Cortex of kidney (tissue), 1 donor: ENCODE results near the gene SEC14L3.

Experiments
- DNase-seq: peaks from one replicate; lab custom pipeline; 2025; lab: John Stamatoyannopoulos, UW

The SEC14L3 gene

DNA sequence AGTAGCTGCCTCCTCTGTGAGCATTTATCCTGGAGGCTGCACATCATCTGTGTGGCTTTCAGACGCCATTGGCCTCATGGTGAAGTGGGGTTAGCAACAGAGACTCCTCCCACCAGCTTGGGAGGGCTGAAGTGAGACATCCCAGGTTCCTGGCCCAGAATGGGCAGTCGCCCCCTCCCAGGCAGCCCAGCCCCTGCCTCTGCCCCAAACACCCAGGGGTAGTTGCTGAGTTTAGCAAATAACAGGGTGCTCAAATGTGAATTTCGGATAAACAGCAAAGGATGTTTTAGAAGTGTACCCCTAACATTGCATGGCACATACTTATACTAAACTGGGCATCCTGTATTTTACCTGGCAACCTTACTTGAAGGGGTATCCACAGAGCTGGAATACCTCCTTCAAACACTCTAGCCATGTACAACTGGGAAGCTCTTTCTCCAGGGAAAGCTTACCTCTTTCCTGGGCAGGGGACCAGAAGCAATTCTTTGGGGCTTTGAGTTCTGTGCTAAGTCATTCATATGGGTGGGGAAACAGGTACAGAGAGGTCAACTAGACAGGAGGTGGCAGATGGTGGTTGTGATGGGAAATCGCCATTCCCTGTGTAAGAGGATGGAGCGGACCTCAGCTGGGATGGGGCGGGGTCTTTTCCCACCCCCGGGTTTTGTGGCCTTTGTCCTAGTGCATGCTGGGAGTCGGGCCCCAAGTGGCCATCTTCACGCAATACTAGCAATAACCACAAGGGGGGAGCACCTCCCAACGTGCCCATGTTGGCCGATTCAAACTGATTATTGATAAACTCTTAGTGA, 27.0 kb downstream of the SEC14L3 start:
- no peak for DNase-seq

GRCh38 chr22:30441088-30441487, 30.7 kb downstream of the SEC14L3 start:
- no peak for DNase-seq

- DNase-seq, result no peak
Measured at GRCh38 chr22:30439836-30440235, 32.0 kb downstream of the SEC14L3 start.

DNA sequence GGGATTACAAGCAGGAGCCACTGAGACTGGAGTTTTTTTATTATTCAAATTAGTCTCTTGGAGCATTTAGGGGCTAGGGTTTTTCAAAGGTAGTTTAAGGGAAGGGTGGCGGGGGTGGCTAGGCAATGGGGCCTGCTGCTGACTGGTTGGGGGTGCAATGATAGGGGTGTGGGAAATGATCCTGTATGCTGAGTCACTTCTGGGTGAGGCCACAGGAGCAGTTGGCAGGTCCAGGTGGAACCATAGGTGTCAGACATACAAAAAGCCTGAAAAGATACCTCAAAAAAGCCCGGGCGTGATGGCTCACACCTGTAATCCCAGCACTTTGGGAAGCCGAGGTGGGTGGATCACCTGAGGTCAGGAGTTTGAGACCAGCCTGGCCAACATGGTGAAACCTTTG, 32.6 kb downstream of the SEC14L3 start:
- DNase-seq, result no peak

DNA sequence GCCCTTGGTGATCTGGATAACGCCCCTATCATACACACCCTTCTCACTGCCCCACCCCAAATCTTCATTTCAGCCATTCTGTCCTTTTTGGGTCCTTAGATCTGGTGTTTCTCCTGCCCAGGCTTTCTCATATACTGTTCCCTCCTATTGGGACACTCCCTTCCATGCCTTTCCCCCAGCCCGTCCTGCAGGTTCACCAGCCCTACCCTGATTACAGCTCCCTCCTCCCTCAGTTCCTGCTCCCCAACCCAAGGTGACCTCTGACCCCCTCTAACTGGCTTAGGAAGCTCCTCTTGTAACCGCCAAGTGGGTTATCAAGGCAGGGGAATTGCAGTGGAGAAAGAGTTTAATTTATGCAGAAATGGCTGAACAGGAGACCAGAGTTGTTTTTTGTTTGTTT, 33.3 kb downstream of the SEC14L3 start:
- DNase-seq, result no peak

DNA sequence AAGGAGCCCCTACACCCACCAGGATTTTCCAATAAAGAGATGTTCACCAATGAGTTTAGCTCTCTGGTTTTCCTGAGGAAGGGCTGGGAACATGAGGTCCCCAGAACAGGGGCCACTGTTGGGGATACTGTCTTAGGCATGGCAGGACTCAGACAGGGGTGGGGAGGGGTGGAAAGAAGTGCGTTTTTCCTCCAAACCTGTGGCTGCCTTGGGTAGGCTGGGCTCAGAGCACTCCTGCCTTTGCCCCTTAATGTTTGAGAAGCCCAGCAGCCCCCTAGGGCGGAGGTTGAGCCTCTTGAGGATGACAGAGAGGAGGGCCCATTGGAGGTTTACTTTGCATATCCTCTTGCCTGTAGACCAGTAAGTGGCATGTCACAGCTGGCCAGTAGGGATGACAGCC, 35.6 kb downstream of the SEC14L3 start:
- no peak for DNase-seq

DNA sequence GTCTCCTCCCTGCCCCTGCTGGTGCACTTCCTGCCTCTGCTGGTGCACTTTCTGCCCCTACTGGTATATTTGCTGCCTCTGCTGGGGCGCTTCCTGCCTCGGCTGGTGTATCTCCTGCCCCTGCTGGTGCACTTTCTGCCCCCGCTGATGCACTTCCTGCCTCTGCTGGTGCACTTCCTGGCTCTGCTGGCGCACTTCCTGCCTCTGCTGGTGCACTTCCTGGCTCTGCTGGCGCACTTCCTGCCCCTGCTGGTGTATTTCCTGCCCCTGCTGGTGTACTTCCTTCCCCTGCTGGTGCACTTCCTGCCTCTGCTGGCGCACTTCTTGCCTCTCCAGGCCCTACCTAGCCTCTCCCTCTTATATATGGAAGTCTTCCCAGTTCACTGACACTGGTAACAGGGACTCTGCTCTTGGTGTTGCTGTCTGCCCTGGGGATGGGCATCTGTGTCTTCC, 36.1 kb downstream of the SEC14L3 start:
- DNase-seq, result no peak

DNA sequence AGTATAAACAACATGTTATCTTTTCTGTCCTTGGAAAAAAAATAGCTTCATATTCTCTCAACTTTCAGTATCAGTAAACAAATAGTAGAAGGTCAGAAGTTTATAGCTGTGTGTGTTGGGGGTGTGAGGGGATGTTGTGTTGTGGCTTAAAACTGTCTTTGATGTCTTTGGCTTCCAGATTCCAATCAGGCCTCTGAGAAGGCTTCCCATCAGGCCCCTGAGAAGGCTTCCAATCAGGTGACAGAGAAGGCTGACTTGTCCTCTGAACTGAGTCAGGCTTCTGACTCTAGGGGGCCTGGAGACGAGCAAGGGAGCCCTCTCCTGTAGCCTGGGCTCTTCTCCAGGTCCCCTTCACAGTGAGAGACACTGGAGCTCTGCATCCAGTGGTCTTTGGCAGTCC, 37.0 kb downstream of the SEC14L3 start:
- no peak for DNase-seq

- no peak for DNase-seq
Measured at GRCh38 chr22:30433773-30434172, 38.0 kb downstream of the SEC14L3 start.

- no peak for DNase-seq
Measured at GRCh38 chr22:30433227-30433626, 38.6 kb downstream of the SEC14L3 start.

DNA sequence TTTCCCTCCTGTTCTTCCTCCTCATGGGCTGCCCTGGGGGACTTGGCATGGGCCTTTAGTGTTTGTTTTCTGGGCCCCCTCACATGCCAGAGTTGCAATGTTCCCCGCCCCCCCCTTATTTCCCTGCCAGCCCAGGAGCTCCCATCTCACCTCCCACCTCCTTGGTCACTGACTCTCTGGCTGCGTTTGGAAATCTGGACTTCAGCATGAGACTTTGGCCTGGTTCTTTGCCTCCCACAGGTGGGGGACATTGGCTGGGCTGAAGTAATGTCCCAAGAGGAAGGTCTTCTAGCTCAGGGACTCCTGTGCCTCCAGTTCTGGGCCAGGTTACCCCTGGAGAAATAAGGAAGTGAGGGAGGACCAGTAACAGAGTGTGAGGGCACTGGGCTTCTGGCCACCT, 39.3 kb downstream of the SEC14L3 start:
- DNase-seq, result no peak

DNA sequence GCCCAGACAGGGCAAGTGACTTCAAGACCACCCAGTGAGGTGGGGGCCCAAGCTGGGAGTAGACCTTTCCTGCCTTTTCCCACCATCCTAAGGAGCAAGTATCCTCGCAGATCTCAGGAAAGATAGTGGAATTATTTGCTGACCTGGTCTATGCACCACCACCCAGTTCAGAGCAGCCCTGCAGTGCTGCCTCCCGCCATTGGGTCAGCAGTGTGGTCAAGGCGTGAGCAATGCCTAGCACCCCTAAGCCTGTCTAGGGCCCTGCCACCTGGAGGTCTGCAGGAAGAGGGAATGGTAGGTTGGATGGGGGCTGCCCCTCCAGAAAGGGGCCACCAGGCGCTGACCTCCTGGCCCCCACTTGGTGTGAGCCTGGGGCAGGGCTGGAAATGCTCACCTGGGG, 39.7 kb downstream of the SEC14L3 start:
- no peak for DNase-seq

- no peak for DNase-seq
Measured at GRCh38 chr22:30430933-30431332, 40.9 kb downstream of the SEC14L3 start.

- DNase-seq, result no peak
Measured at GRCh38 chr22:30429887-30430286, 41.9 kb downstream of the SEC14L3 start.

DNA sequence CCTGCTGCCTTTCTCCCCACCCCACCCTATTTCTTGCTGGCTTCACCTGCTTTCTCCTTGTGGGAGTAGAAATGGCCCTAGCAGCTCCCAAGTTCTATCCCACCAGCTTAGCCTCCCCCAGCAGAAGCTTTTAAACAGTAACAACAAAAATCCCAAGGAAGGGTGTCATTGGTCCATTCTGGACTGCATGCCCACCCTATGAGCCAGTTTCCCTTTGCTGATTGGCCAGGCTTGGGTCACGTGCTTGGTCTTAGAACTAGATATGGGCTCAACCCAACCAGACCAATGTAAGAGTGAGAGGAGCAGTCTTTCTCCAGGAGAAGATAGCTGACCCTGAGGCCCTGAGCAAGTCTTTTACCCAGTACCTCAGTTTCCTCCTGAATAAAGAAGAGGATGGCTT, 43.9 kb downstream of the SEC14L3 start:
- no peak for DNase-seq

GRCh38 chr22:30426388-30427353, 45.1 kb downstream of the SEC14L3 start:
- DNase-seq, result no peak

DNA sequence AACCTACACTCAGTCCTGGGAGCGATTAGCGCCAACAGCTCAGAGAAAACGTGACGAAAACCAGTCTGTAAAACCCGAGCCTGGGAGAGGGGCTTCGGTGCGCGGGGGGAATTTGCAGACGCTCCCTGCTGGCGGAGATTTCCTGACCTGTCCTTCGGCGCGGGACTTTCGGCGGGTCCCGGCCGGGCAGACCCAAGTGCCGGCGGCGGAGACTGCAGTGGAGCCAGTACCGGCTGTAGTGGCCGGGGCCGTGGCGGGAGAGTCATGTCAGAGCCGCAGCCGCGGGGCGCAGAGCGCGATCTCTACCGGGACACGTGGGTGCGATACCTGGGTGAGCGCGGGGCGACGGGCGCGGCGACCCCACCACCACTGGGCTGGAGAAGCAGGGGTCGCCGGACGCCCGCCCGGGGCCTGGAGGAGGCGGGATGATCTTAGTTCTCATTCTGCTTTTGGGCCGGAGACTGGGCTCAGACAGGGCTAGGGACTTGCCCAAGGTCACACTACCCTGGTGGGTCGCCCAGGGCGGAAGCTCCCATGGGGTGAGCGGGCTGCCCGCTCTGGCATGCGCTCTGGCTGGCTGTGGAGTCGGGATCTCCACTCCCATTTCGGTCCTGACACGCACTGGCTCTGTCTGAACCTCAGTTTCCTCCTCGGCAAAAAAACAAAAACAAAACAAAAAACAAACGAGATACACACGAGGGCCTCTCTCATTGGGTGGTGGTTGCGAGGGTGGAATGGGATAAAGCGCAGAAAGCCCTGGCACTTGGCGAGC, 46.0 kb downstream of the SEC14L3 start, which contains the start of gene MTFP1:
Gene MTFP1, plus strand, starts transcription at position 153 of the 772 bp plus-strand sequence. Its CDS starts 112 bp downstream, at position 265.
- no peak for DNase-seq

- DNase-seq, result no peak
Measured at GRCh38 chr22:30425327-30425615, 46.5 kb downstream of the SEC14L3 start.

DNA sequence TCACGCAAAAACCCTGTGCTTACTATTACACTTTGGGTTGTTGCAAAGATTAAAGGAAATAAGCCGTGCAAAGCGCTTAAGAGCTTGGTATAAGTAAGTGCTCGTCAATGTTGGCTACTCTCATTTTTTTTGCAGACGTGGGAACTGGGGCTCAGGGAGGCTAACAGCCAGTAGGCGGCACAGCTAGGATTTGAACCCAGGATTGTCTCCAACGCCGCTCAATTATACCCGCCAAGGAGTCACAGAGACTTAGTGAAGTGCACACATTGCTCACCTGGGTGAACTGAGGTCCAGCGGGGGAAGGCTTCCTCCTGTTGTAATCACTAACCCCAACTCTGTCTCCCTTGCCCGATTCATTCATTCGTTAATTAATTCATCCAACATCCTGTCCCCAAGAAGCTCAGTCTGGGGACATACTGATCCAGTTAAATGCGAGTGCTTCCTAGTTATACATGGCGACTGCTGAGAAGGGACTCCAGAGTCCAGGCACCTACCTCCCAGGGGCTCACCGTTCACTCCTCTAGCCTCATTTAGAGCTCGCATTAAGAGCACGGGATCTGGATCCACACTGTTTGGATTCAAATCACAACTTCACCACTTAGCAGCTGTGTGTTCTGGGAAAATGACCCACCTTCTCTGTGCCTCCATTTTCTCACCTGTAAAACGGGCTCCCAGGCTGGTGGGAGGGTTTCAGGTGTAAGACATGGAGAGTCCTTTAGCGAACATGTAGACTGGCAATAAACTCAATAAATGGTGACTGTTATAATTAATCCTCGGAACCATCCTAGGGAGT, 47.1 kb downstream of the SEC14L3 start:
- no peak for DNase-seq

GRCh38 chr22:30423959-30424533, 47.8 kb downstream of the SEC14L3 start:
- peak; percentile 67 for DNase-seq
